Measurements from ENCODE around the gene PRRG2.

PRRG2 gene

GRCh38 chr19:49637821-49638738 is 57.0 kb downstream of the PRRG2 start:
- DNase-seq (ENCODE audit: low read depth, low spot score): no peak

GRCh38 chr19:49639401-49640112 is 58.4 kb downstream of the PRRG2 start:
- DNase-seq (ENCODE audit: low read depth, low spot score): no peak

- DNase-seq (ENCODE audit: low read depth, low spot score): peak; percentile 100
Measured at GRCh38 chr19:49640113-49640898, 59.2 kb downstream of the PRRG2 start, which contains the start of gene RRAS. Gene RRAS, minus strand, starts transcription at chr19:49640143. Its CDS starts 45 bp downstream, at chr19:49640098.

Data from brain pericyte (primary cell).